GM18517 (cell line): ENCODE measurements around the gene GRK6.
"Not testable (repeated sequence)": the region's sequence is repeated elsewhere in the genome, so short reads cannot be mapped to it uniquely, and the experiment has no call there.

Source experiments
- ATAC-seq: cut with Tn5 transposase; IDR thresholded peaks from one replicate; pipeline ENCODE4 v1.9.1; 2021; ENCODE audit warnings: mild to moderate bottlenecking, moderate library complexity; ENCODE audit not compliant: unreplicated experiment

GRK6 gene

GRCh38 chr5:177483042-177483441, 56.6 kb downstream of the GRK6 start:
- no peak for ATAC-seq

GRCh38 chr5:177483994-177484901, 57.8 kb downstream of the GRK6 start:
- no peak for ATAC-seq

- no peak for ATAC-seq
These were observed 58.5 kb downstream of the GRK6 start for GRCh38 chr5:177484902-177485549.

GRCh38 chr5:177485753-177486152, 59.3 kb downstream of the GRK6 start:
- not testable (repeated sequence) for ATAC-seq

- ATAC-seq, result no peak
These were observed 59.8 kb downstream of the GRK6 start for GRCh38 chr5:177486256-177486655.

GRCh38 chr5:177487144-177487543, 60.7 kb downstream of the GRK6 start:
- no peak for ATAC-seq

- ATAC-seq, result no peak
These were observed 61.5 kb downstream of the GRK6 start for GRCh38 chr5:177487975-177488374.

GRCh38 chr5:177489119-177489716, 62.7 kb downstream of the GRK6 start:
- no peak for ATAC-seq

GRCh38 chr5:177490311-177490991, 64.0 kb downstream of the GRK6 start:
- no peak for ATAC-seq

GRCh38 chr5:177490992-177491391, 64.5 kb downstream of the GRK6 start:
- no peak for ATAC-seq

- no peak for ATAC-seq
These were observed 65.0 kb downstream of the GRK6 start for GRCh38 chr5:177491429-177491945.

- ATAC-seq, result no peak
These were observed 65.7 kb downstream of the GRK6 start for GRCh38 chr5:177491983-177492746.
